Astrocyte of the spinal cord (primary cell): ENCODE results near the gene PSKH1.

Experiments used
- DNase-seq: peaks from one replicate; pipeline ENCODE4 v3.0.0; 2011; ENCODE audit warnings: low read depth, low spot score
- H3K4me3 ChIP-seq: 2 replicates; pipeline ENCODE4 v1.5.1; 2011; ENCODE audit warnings: low read depth, mild to moderate bottlenecking, low read length, moderate library complexity
- in situ Hi-C: cut with HindIII; loops from 2 replicates; pipeline ENCODE4 v1.10.0; 2017; ENCODE audit warnings: low sequenced_read_pairs
- TF ChIP-seq, protein P1 (sequence below): IDR thresholded peaks from 2 replicates; pipeline ENCODE4 v1.5.1; 2012; ENCODE audit warnings: low read depth, mild to moderate bottlenecking, low read length, inconsistent platforms

The PSKH1 gene

DNA sequence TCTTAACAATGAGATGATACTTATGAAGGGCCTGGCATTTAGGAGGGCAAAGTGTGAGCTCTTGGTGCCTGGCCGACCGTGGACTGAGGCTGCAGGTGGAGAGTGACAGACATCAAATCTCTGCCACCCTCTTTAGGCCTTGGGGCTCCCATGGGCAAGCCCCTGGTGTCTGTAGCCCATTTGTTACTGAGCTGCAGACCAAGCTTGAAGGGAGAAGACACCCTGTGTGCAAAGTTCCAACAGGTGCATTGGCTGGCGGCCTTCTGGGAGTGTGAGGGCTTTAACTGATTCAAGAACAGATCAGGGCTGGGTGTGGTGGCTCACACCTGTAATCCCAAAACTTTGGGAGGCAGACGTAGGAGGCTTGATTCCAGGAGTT lies 39.4 kb downstream of the PSKH1 start:
- DNase-seq: no peak
- H3K4me3 ChIP-seq: no peak overlapping the region
- in situ Hi-C loops: no loop called here
- TF ChIP-seq, protein P1, sequence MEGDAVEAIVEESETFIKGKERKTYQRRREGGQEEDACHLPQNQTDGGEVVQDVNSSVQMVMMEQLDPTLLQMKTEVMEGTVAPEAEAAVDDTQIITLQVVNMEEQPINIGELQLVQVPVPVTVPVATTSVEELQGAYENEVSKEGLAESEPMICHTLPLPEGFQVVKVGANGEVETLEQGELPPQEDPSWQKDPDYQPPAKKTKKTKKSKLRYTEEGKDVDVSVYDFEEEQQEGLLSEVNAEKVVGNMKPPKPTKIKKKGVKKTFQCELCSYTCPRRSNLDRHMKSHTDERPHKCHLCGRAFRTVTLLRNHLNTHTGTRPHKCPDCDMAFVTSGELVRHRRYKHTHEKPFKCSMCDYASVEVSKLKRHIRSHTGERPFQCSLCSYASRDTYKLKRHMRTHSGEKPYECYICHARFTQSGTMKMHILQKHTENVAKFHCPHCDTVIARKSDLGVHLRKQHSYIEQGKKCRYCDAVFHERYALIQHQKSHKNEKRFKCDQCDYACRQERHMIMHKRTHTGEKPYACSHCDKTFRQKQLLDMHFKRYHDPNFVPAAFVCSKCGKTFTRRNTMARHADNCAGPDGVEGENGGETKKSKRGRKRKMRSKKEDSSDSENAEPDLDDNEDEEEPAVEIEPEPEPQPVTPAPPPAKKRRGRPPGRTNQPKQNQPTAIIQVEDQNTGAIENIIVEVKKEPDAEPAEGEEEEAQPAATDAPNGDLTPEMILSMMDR: no peak

DNA sequence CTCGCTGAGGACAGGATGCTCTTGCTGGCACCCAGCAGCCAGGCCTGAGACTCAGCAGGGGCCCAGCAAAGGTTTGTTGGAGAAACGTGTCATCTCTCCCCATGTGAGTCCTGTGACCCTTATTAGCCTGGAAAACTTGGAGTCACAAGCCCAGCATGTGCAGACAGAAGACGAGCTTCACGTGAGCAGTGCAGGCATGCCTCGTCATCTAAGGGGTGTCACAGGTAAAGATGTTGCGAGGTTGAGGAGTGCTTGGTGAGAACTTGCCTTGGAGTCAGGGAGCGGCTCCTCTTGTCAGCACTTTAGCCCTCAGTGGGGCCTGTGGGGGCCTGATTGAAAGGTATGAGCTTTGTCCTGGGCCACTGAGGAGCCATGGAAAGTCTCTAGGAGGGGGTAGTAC lies 40.8 kb downstream of the PSKH1 start:
- TF ChIP-seq, protein P1: no peak
- in situ Hi-C loops: no loop called here

DNA sequence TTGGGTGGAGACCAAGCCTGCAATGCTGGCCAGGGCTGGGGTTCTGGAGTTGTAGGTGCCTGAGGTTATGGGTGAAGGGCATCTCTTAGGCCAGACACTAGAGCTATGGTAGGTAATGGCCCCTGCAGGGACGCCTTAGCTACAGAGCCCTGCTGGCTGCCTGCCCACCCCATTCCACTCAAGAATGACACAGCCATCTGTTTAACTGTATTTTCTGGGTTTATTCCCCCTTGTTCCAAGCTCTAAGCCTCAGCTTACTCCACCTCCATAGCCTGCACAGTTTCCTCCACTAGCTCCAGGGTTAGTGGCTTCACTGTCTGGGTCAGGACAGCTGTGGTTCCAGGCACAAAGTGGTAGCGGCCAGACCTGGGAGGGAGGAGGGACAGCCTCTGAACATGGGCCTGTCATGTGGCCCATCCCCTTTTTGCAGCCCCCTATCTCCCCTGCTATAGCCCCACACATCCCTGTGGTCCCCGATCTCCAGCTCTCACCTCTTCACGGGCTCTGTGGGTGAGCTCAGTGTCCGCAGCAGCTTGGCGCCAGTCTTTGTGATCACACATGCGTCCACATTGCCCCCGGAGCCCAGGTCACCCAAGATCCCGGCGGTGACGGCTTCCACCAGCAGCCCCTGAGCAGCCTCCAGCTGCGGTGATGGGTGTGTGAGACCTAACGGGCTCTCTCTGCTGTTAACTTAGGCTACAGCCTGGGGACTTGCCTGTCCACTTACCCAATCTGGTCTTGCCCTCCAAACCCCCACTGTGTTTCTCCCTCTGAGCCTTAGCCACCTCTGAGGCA lies 41.4 kb downstream of the PSKH1 start:
- in situ Hi-C loops: no loop called here
- DNase-seq: no peak
- TF ChIP-seq, protein P1: no peak
- H3K4me3 ChIP-seq: peak overlapping the region; percentile 85

More for the DNA sequence above, 40.8 kb downstream of the PSKH1 start:
- no peak overlapping the region for H3K4me3 ChIP-seq
- DNase-seq: no peak

DNA sequence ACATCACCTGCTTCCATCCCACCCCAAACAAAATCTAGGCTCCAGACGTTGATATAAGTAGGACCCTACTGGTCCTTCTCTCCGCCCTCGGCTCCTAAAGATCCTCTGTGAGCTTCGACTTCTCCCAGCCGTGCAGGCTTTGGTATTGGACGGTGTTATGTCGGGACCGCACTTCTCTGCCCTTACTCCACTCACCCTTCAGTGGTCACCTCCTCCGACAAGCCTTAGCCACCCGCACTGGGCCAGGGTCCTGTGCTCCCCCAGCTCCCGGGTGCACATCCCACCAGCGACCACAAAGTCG lies 42.0 kb downstream of the PSKH1 start:
- TF ChIP-seq, protein P1: no peak
- in situ Hi-C loops: no loop called here
- peak overlapping the region; percentile 85 for H3K4me3 ChIP-seq
- no peak for DNase-seq

GRCh38 chr16:67935402-67936123 lies 42.5 kb downstream of the PSKH1 start:
- TF ChIP-seq, protein P1: no peak
- DNase-seq: peak; percentile 92
- peak overlapping the region; percentile 85 for H3K4me3 ChIP-seq
- in situ Hi-C loops: no loop called here

- TF ChIP-seq, protein P1: no peak
- peak within 1 kb of the TSS; percentile 85 for H3K4me3 ChIP-seq
- peak; percentile 71 for DNase-seq
- in situ Hi-C loops: no loop called here
These were observed 43.2 kb downstream of the PSKH1 start, which contains the start of gene PSMB10 for GRCh38 chr16:67936124-67936879. Gene PSMB10, minus strand, starts transcription at chr16:67936850. Its CDS starts 101 bp downstream, at chr16:67936749.
